ENCODE data around the gene STARD3. TPM values are rescaled to one million over a fixed set of nuclear protein-coding genes. Genes with fewer than 3 reads are reported as not detected.

Gene STARD3
- total and polyA plus RNA-seq, 2 of the 13 experiments (the other 11 are each of a cell fraction or from before 2014, with no cell fraction given) = 34.6 to 100 TPM

DNA sequence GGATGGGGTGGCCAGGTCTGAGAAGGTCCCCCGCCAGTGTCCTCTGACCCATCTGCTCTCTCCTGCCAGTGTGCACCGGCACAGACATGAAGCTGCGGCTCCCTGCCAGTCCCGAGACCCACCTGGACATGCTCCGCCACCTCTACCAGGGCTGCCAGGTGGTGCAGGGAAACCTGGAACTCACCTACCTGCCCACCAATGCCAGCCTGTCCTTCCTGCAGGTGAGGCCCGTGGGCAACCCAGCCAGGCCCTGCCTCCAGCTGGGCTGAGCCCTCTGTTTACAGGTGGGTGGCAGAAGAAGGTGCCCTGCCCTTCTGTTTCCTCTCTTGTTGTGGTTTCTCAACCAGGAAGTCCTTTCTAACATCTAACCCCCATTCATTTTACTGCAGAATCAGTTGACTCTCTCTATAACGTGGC is 70.0 kb downstream of the STARD3 start:
- peaks cover 14% of the 10 kb centered on the region; the same call in 1 of the 2 replicates for H4K20me1 ChIP-seq (ENCODE audit: insufficient read depth, low read length)
- peaks cover 45 to 56% of the 10 kb centered on the region in 2 experiments for H3K36me3 ChIP-seq (replicated peaks in 1 of 2; ENCODE audit: control insufficient read depth in 1 of 2, insufficient read depth in 2 of 2, low read length in 2 of 2)
- in situ Hi-C loops (cut with HindIII; ENCODE audit: extremely low pct_ligation_motif_present, low pct_unique_long_range_greater_than_20kb) (no loop called here), intact Hi-C loops (cut with micrococcal nuclease; ENCODE audit: unreplicated experiment) (no loop called here)
- ChIA-PET POLR2A (interaction anchor here (1.0 to 3.0 kb wide), 2 partner anchors 23 to 30 kb away, joined by 4 to 8 read pairs; partner anchors contain the start of genes GRB7 and MIEN1), CTCF (ENCODE audit: low intra/inter-chr PET ratio, low total read pairs) (no interaction called here)
- DNase-seq (ENCODE audit: low spot score) (no peak), ATAC-seq (no peak), FAIRE-seq (no peak)
- H2AFZ ChIP-seq (ENCODE audit: low read length) = no peak overlapping the region
- H3K4me1 ChIP-seq (ENCODE audit: insufficient read depth, low read length) = peaks cover 40% of the 10 kb centered on the region
- no TSS peak for BruUV-seq (replicated peaks)
- TF ChIP-seq, protein P1, sequence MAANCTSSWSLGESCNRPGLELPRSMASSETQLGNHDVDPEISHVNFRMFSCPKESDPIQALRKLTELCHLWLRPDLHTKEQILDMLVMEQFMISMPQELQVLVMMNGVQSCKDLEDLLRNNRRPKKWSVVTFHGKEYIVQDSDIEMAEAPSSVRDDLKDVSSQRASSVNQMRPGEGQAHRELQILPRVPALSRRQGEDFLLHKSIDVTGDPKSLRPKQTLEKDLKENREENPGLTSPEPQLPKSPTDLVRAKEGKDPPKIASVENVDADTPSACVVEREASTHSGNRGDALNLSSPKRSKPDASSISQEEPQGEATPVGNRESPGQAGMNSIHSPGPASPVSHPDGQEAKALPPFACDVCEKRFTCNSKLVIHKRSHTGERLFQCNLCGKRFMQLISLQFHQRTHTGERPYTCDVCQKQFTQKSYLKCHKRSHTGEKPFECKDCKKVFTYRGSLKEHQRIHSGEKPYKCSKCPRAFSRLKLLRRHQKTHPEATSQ (CRISPR knock-in tag; IDR thresholded peaks at IDR 0.05; ENCODE audit: borderline replicate concordance) = no peak
- TF ChIP-seq IRX3 (CRISPR knock-in tag; IDR thresholded peaks at IDR 0.05; ENCODE audit: borderline replicate concordance, low read depth) (no peak), KDM5B (CRISPR knock-in tag; IDR thresholded peaks at IDR 0.05; ENCODE audit: borderline replicate concordance) (no peak), ZNF552 (CRISPR knock-in tag; IDR thresholded peaks at IDR 0.05; ENCODE audit: borderline replicate concordance) (no peak), STAT5B (CRISPR knock-in tag; IDR thresholded peaks at IDR 0.05) (no peak), SMC3 (IDR thresholded peaks at IDR 0.05; ENCODE audit: low read length) (no peak), ZNF317 (CRISPR knock-in tag; IDR thresholded peaks at IDR 0.05) (no peak), POGZ (CRISPR knock-in tag; IDR thresholded peaks at IDR 0.05) (no peak), HNRNPL (IDR thresholded peaks at IDR 0.05; ENCODE audit: low read depth, low read length) (0 out of 2 replicates have a peak, but pooled peaks have one; percentile 28), ZNF235 (CRISPR knock-in tag; IDR thresholded peaks at IDR 0.05; ENCODE audit: borderline replicate concordance) (no peak), MBD4 (IDR thresholded peaks at IDR 0.05; ENCODE audit: borderline replicate concordance, low read length) (no peak), FOXA1 (IDR thresholded peaks at IDR 0.05) (no peak), FOXA1 (CRISPR knock-in tag; IDR thresholded peaks at IDR 0.05) (no peak), ZNF768 (CRISPR knock-in tag; IDR thresholded peaks at IDR 0.05) (peak; percentile 17; the same call in 1 of the 2 replicates), ZFYVE20 (CRISPR knock-in tag; IDR thresholded peaks at IDR 0.05; ENCODE audit: borderline replicate concordance, low read depth) (no peak)
- TF ChIP-seq, protein P2, sequence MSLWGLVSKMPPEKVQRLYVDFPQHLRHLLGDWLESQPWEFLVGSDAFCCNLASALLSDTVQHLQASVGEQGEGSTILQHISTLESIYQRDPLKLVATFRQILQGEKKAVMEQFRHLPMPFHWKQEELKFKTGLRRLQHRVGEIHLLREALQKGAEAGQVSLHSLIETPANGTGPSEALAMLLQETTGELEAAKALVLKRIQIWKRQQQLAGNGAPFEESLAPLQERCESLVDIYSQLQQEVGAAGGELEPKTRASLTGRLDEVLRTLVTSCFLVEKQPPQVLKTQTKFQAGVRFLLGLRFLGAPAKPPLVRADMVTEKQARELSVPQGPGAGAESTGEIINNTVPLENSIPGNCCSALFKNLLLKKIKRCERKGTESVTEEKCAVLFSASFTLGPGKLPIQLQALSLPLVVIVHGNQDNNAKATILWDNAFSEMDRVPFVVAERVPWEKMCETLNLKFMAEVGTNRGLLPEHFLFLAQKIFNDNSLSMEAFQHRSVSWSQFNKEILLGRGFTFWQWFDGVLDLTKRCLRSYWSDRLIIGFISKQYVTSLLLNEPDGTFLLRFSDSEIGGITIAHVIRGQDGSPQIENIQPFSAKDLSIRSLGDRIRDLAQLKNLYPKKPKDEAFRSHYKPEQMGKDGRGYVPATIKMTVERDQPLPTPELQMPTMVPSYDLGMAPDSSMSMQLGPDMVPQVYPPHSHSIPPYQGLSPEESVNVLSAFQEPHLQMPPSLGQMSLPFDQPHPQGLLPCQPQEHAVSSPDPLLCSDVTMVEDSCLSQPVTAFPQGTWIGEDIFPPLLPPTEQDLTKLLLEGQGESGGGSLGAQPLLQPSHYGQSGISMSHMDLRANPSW (CRISPR knock-in tag; IDR thresholded peaks at IDR 0.05; ENCODE audit: borderline replicate concordance) = no peak
- TF ChIP-seq, protein P3, sequence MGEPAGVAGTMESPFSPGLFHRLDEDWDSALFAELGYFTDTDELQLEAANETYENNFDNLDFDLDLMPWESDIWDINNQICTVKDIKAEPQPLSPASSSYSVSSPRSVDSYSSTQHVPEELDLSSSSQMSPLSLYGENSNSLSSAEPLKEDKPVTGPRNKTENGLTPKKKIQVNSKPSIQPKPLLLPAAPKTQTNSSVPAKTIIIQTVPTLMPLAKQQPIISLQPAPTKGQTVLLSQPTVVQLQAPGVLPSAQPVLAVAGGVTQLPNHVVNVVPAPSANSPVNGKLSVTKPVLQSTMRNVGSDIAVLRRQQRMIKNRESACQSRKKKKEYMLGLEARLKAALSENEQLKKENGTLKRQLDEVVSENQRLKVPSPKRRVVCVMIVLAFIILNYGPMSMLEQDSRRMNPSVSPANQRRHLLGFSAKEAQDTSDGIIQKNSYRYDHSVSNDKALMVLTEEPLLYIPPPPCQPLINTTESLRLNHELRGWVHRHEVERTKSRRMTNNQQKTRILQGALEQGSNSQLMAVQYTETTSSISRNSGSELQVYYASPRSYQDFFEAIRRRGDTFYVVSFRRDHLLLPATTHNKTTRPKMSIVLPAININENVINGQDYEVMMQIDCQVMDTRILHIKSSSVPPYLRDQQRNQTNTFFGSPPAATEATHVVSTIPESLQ (CRISPR knock-in tag; conservative IDR thresholded peaks at IDR 0.05) = no peak
- TF ChIP-seq, protein P4, sequence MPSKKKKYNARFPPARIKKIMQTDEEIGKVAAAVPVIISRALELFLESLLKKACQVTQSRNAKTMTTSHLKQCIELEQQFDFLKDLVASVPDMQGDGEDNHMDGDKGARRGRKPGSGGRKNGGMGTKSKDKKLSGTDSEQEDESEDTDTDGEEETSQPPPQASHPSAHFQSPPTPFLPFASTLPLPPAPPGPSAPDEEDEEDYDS (CRISPR knock-in tag; IDR thresholded peaks at IDR 0.05) = no peak
- H3K27ac ChIP-seq (ENCODE audit: extremely low read length, insufficient read depth, low read length) = no peak overlapping the region
- H3K4me3 ChIP-seq (replicated peaks in 1 of 3; ENCODE audit: insufficient read depth in 1 of 3, low read depth in 2 of 3, low read length in 3 of 3) = no peak overlapping the region
- no peak overlapping the region for H3K9ac ChIP-seq (ENCODE audit: insufficient read depth, low read depth, low read length)
- no peaks in the 10 kb centered on the region for H3K27me3 ChIP-seq (ENCODE audit: control insufficient read depth in 1 of 2, insufficient read depth in 2 of 2, low read length in 2 of 2)
- H3K9me3 ChIP-seq (ENCODE audit: low read length) = no peaks in the 10 kb centered on the region
- 94% methylated on average over 7 of the region's 7 CpGs for WGBS (ENCODE audit: low lambda C conversion rate)
- peaks cover 34% of the 10 kb centered on the region for H3K79me2 ChIP-seq (ENCODE audit: insufficient read depth, low read length)
- no peak overlapping the region for H3K4me2 ChIP-seq (ENCODE audit: low read depth, low read length)

Data from HepG2 (cell line).